ENCODE measurements around the gene PPP2R2B.

Gene PPP2R2B

DNA sequence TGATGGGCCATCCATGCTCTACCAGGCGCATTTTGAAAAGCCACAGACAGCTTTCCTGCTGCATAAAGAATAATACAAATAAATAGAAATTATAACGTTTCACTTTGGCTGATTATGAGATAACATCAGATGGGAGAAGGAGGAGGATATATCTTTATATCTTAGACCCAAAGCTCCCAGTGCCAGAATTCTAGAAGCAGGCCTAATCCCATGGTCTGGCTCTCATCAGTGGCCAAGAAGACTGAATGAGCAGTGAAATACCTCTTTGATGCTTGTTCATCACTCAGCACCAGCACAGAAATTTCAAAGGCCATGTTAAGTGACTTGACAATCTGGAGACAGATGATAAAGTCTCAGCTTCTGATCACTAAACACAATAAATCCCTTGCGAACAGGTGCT is 107.6 kb downstream of the PPP2R2B start:
- no peak for DNase-seq (ENCODE audit: low spot score)
- H3K27me3 Mint-ChIP-seq (ENCODE audit: low read depth) = peaks cover 13% of the 10 kb centered on the region
- H3K36me3 Mint-ChIP-seq (ENCODE audit: low read depth) = no peaks in the 10 kb centered on the region
- H3K9me3 Mint-ChIP-seq = no peaks in the 10 kb centered on the region
- no peaks in the 10 kb centered on the region for H3K4me1 Mint-ChIP-seq (ENCODE audit: low read depth)
- H3K4me3 Mint-ChIP-seq = no peak overlapping the region
- no peak overlapping the region for H3K27ac Mint-ChIP-seq

DNA sequence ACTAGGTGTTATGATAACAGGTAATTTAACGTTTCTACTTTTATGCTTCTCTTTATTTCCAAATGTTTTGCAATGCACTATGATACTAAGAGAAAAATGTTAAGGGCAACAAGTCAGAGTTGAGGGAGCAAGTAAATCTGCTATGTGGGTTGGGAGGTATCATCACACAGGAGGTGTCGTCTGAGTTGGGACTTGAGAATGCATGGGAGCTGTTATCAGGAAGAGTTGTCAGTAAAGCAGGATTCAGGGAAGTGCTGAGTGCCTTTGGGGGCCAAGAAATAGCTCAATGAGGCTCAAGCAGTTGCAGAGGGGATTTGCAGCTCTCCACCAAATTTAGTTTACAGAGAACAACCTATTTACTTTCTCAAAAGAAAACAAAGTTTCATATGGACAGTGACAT is 108.0 kb downstream of the PPP2R2B start:
- H3K4me3 Mint-ChIP-seq = no peak overlapping the region
- H3K4me1 Mint-ChIP-seq (ENCODE audit: low read depth) = no peaks in the 10 kb centered on the region
- H3K27me3 Mint-ChIP-seq (ENCODE audit: low read depth) = peaks cover 11% of the 10 kb centered on the region
- H3K27ac Mint-ChIP-seq = no peak overlapping the region
- no peaks in the 10 kb centered on the region for H3K36me3 Mint-ChIP-seq (ENCODE audit: low read depth)
- no peaks in the 10 kb centered on the region for H3K9me3 Mint-ChIP-seq
- no peak for DNase-seq (ENCODE audit: low spot score)

DNA sequence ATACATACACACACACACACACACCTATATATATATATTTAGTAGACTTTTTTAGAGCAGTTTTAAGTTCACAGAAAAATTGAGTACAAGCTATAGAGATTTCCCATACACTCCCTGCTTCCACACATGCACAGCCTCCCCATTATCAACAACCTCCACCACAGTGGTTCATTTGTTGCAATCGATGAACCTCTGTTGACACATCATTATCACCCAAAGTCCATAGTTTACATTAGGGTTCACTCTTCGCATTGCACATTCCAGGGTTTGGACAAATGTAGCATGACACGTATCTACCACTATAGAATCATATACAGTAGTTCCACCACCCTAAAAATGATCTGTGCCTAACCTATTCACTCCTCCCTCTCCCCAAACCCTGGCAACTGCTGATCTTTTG is 111.0 kb downstream of the PPP2R2B start:
- Mint-ChIP-seq H3K4me1 (ENCODE audit: low read depth) (no peaks in the 10 kb centered on the region), H3K36me3 (ENCODE audit: low read depth) (no peaks in the 10 kb centered on the region), H3K9me3 (no peaks in the 10 kb centered on the region), H3K27ac (no peak overlapping the region), H3K4me3 (no peak overlapping the region), H3K27me3 (ENCODE audit: low read depth) (peaks cover 4% of the 10 kb centered on the region)
- no peak for DNase-seq (ENCODE audit: low spot score)

DNA sequence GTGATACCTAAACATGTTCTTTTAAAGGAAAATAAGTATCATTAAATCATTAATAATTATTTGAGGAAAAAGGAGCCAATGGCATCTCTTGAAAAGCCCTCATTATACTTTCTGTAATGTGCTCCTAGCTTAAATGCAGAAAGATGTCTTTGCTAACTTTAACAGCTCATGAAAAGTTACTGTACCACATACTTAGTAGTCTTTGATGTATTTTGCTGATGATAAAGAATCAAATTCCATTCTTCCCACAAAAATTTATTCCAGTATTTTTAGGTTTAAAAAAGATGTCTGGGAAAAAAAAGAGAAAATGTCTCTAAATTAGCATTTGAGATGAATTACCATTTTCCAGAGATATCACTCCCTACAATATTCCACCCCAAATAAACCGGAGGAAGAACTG is 112.5 kb downstream of the PPP2R2B start:
- Mint-ChIP-seq H3K36me3 (ENCODE audit: low read depth) (no peaks in the 10 kb centered on the region), H3K4me1 (ENCODE audit: low read depth) (no peaks in the 10 kb centered on the region), H3K9me3 (no peaks in the 10 kb centered on the region)

DNA sequence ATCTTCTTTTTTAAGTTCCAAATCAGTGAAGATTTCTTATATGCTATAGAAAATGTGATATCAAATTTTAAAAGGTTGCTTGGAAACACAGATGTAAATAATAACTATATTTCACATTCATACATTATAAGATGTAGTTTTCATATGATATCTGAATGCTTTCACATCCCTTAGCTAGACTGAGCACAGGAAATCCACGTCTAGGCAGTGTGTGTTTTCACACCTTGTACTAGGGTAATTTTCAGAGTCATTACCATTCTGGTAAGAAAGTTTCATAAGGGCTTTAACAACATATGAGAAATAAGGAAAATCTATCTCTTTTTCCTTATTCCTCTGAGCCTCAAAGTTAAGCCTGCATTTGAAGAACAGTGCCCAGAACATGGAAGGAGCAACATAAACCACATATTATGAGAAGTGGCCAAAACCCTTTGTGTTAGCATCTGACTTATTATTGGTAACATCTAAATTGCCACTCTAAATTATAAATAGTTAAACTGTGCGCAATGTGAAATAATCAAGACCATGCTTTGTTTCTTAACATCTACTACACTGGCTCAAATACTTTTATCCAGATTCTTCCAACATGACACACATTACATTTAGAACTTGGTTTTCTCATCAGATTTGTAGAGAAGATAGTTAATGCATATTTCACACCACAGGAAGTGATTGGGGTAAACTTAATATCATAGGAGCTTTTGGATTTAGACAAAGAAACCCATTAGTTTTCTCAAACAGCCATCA is 113.3 kb downstream of the PPP2R2B start:
- Mint-ChIP-seq H3K9me3 (peaks cover 4% of the 10 kb centered on the region), H3K4me3 (no peak overlapping the region), H3K27ac (no peak overlapping the region), H3K4me1 (ENCODE audit: low read depth) (no peaks in the 10 kb centered on the region), H3K27me3 (ENCODE audit: low read depth) (peaks cover 8% of the 10 kb centered on the region), H3K36me3 (ENCODE audit: low read depth) (no peaks in the 10 kb centered on the region)
- DNase-seq (ENCODE audit: low spot score) = no peak

More for the DNA sequence above, 112.5 kb downstream of the PPP2R2B start:
- Mint-ChIP-seq H3K27ac (no peak overlapping the region), H3K27me3 (ENCODE audit: low read depth) (peaks cover 4% of the 10 kb centered on the region), H3K4me3 (no peak overlapping the region)
- no peak for DNase-seq (ENCODE audit: low spot score)

DNA sequence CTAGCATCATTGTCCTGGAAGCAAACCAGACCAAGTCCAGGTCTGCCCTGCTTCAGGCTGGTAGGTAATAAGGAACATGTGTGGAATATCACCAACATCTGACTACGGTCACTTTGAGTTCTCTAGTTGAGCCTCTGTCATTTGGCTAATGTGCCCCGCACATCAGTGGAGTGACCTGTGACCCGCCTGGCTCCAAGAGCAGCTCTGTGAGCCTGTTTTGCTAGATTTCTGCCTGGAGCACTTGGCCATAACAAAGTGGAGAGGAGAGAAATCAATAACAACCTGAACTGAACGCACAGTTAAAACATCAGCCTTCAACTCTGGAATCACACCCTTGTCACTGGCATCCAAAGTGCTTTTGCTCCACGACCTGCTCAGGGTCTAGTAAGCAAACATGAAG is 115.7 kb downstream of the PPP2R2B start:
- H3K36me3 Mint-ChIP-seq (ENCODE audit: low read depth) = no peaks in the 10 kb centered on the region
- H3K27me3 Mint-ChIP-seq (ENCODE audit: low read depth) = peaks cover 10% of the 10 kb centered on the region
- no peak for DNase-seq (ENCODE audit: low spot score)
- peaks cover 5% of the 10 kb centered on the region for H3K9me3 Mint-ChIP-seq
- H3K4me3 Mint-ChIP-seq = no peak overlapping the region
- H3K27ac Mint-ChIP-seq = no peak overlapping the region
- H3K4me1 Mint-ChIP-seq (ENCODE audit: low read depth) = no peaks in the 10 kb centered on the region

DNA sequence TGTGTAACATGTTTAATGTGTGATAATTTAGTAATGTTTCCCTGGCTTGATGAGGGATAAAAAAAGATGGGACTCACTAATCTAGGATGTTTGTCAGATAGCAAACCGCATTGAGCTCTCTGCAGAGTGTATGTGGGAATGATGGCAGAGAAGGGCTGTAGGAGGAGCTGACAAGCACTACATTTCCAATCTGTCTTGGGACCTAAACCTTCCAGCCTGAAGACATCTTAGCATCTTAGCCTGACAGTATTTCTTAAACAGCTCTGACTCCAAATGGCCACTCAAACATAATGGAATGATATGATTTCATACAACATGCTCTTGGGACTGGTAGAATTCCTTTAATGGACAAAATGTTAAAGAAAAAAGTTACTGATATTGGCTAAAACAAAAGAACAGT is 116.7 kb downstream of the PPP2R2B start:
- DNase-seq (ENCODE audit: low spot score) = no peak
- H3K4me3 Mint-ChIP-seq = no peak overlapping the region
- H3K36me3 Mint-ChIP-seq (ENCODE audit: low read depth) = no peaks in the 10 kb centered on the region
- H3K9me3 Mint-ChIP-seq = peaks cover 5% of the 10 kb centered on the region
- H3K4me1 Mint-ChIP-seq (ENCODE audit: low read depth) = no peaks in the 10 kb centered on the region
- no peak overlapping the region for H3K27ac Mint-ChIP-seq
- peaks cover 17% of the 10 kb centered on the region for H3K27me3 Mint-ChIP-seq (ENCODE audit: low read depth)

DNA sequence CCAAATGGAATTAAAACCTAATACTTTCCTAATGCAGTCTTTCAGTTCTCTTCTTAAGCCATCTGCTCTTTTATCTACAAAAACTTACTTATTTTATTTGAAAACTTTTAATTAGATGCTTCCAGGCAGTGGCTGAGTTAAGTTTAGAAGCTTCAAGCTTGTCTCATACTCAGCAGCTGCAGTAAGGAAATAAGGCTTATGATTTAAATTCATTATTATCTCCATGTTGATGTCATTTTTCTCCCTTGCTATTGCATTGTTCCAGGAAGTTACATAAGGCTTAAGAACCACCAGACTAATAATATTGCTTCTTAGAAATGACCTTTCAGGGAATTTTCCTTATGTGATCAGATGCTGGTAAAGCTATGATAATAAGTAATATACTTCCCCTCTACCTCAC is 119.6 kb downstream of the PPP2R2B start:
- DNase-seq (ENCODE audit: low spot score) = no peak
- H3K4me1 Mint-ChIP-seq (ENCODE audit: low read depth) = no peaks in the 10 kb centered on the region
- H3K9me3 Mint-ChIP-seq = peaks cover 5% of the 10 kb centered on the region
- peaks cover 24% of the 10 kb centered on the region for H3K27me3 Mint-ChIP-seq (ENCODE audit: low read depth)
- no peak overlapping the region for H3K27ac Mint-ChIP-seq
- no peaks in the 10 kb centered on the region for H3K36me3 Mint-ChIP-seq (ENCODE audit: low read depth)
- H3K4me3 Mint-ChIP-seq = no peak overlapping the region

DNA sequence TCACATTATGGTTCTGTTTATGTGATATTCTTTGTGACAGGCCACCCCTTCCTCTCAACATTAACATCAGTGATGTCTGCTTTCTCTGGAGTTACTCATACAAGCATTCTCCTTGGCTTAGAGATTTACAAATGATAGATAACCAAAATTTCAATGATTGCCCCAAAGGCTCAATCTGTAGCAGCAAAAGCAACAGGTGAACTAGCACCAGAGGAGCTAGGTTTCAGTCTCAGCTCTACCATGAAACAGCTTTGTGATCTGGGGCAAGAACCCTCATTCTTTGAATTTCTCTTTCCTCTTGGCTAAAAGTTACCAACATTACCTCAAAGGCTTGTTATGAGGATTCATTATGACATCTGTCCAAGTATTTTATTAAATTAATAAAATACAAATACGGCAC is 120.5 kb downstream of the PPP2R2B start:
- no peaks in the 10 kb centered on the region for H3K36me3 Mint-ChIP-seq (ENCODE audit: low read depth)
- H3K27me3 Mint-ChIP-seq (ENCODE audit: low read depth) = peaks cover 24% of the 10 kb centered on the region
- no peak overlapping the region for H3K4me3 Mint-ChIP-seq
- peaks cover 5% of the 10 kb centered on the region for H3K9me3 Mint-ChIP-seq
- DNase-seq (ENCODE audit: low spot score) = no peak
- no peak overlapping the region for H3K27ac Mint-ChIP-seq
- peaks cover 7% of the 10 kb centered on the region for H3K4me1 Mint-ChIP-seq (ENCODE audit: low read depth)

DNA sequence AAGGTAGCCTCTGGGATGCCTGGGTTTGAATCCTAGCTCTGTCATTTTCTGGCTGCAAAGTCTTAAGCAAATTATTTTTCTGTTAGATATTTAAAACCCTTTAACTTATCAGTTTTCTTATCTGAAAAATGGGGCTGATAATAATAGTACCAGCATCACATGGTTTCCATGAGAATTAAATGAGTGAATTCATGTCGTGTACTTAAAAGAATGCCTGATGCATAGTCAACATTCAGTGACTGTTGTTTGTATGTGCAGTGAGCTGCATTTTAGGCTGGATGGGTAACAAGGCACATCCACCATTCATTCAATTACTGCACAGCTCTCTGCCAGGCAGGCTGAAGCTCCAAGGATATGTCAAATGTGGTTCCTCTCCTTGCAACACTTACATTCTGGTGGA is 122.0 kb downstream of the PPP2R2B start:
- Mint-ChIP-seq H3K4me3 (no peak overlapping the region), H3K27ac (no peak overlapping the region), H3K4me1 (ENCODE audit: low read depth) (peaks cover 23% of the 10 kb centered on the region), H3K9me3 (peaks cover 7% of the 10 kb centered on the region), H3K27me3 (ENCODE audit: low read depth) (peaks cover 24% of the 10 kb centered on the region), H3K36me3 (ENCODE audit: low read depth) (peaks cover 2% of the 10 kb centered on the region)
- DNase-seq (ENCODE audit: low spot score) = no peak

DNA sequence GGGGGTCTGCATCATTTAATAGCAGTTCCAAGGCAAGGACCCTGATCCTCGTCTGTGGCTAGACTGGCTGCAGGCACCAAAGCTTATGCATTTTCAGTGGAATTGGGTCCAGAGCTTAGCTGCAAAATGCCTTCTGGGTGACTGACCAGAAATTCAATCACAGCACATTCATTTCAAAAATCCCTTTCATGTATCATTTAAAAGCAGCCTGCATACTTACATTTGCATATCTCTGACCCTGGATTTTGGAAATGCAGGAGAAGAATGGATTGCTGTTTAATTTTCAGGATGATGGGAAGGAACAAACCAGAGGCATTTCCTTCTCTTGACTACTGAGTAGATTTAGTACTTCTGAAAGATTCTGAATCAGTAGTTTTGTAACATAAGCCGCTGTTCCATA is 122.8 kb downstream of the PPP2R2B start:
- peaks cover 24% of the 10 kb centered on the region for H3K27me3 Mint-ChIP-seq (ENCODE audit: low read depth)
- H3K4me3 Mint-ChIP-seq = no peak overlapping the region
- DNase-seq (ENCODE audit: low spot score) = no peak
- peaks cover 14% of the 10 kb centered on the region for H3K9me3 Mint-ChIP-seq
- H3K36me3 Mint-ChIP-seq (ENCODE audit: low read depth) = peaks cover 8% of the 10 kb centered on the region
- H3K27ac Mint-ChIP-seq = no peak overlapping the region
- H3K4me1 Mint-ChIP-seq (ENCODE audit: low read depth) = peaks cover 28% of the 10 kb centered on the region

DNA sequence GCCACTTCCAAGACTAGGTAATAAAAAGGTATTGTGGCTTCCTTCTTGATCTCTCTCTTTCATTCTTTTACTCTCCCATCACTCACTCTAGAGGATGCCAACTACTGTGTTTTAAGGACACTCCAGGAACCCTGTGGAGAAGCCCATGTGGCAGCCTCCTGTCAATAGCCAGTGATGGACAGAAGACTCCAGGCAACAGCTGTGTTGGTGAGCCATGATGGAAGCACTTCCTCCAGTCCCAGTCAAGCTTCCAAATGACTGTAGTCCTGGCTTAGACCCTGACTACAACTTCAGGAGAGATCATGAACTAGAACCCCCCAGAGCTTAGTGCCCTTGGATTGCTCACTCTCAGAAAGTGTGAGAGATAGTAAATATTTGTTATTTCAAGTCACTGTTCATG is 123.9 kb downstream of the PPP2R2B start:
- no peak overlapping the region for H3K4me3 Mint-ChIP-seq

DNA sequence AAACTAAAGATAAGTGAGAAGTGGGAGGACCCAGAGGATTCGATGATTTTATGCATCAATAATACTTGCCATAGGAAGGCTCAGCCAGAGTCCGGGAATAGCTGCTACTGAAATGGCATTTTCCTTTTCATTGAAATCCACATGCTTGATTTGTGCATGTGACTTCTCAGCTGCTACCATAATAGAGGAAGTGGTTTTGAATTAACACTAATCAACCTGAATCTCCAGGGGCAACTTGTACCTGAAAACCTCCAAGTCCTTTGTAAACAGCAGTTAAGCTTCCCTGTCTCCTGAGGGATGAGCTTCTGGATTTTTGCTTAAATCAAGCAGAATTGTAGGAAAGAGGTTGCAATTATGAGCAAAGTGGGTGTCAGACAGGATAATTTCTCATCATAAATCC is 124.9 kb downstream of the PPP2R2B start:
- peak overlapping the region; percentile 19 for H3K4me3 Mint-ChIP-seq
- H3K36me3 Mint-ChIP-seq (ENCODE audit: low read depth) = peaks cover 10% of the 10 kb centered on the region
- no peak overlapping the region for H3K27ac Mint-ChIP-seq
- DNase-seq (ENCODE audit: low spot score) = no peak
- H3K27me3 Mint-ChIP-seq (ENCODE audit: low read depth) = peaks cover 19% of the 10 kb centered on the region
- peaks cover 15% of the 10 kb centered on the region for H3K9me3 Mint-ChIP-seq
- H3K4me1 Mint-ChIP-seq (ENCODE audit: low read depth) = peaks cover 28% of the 10 kb centered on the region

More for the DNA sequence above, 123.9 kb downstream of the PPP2R2B start:
- Mint-ChIP-seq H3K4me1 (ENCODE audit: low read depth) (peaks cover 28% of the 10 kb centered on the region), H3K36me3 (ENCODE audit: low read depth) (peaks cover 10% of the 10 kb centered on the region), H3K9me3 (peaks cover 11% of the 10 kb centered on the region), H3K27ac (no peak overlapping the region), H3K27me3 (ENCODE audit: low read depth) (peaks cover 19% of the 10 kb centered on the region)
- DNase-seq (ENCODE audit: low spot score) = no peak

DNA sequence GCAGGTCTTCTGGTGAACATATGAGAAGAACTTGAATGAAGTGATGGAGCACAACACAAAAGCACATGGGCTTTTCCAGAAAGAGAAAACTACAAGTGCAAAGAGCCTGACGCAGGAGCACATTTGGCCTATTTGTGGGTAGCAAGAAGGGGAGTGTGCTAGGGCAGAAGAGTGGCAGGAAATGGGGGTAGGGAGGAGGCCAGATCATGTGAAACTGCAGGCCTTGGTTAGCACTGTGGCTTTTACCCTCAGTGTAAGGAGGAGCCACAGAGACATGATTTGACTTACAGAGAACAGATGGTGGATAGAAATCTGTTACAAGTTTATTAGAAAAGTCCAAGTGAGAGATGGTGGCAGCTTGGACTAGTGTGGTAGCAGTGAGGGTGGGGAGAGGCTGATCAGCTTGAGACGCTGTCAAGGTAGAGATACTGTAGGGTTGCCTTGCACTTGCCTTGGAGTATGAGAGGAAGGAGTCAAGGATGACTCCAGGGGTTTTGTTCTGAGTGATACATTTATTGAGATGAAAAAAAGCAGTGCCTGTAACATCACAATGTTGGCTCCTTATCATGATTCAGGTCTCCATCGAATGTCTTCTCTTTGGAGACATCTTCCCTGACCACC is 126.7 kb downstream of the PPP2R2B start:
- Mint-ChIP-seq H3K4me3 (peak overlapping the region; percentile 78), H3K27ac (peak overlapping the region; percentile 94), H3K9me3 (peaks cover 20% of the 10 kb centered on the region), H3K36me3 (ENCODE audit: low read depth) (peaks cover 11% of the 10 kb centered on the region), H3K27me3 (ENCODE audit: low read depth) (peaks cover 10% of the 10 kb centered on the region), H3K4me1 (ENCODE audit: low read depth) (peaks cover 28% of the 10 kb centered on the region)
- DNase-seq (ENCODE audit: low spot score) = peak; percentile 59

All from T-helper 2 cell treated with Interferon-gamma antibody and Interleukin-4, amounts not matched to agents 5 μg/mL and 100 μg/mL, for 36 hours (primary cell).